Lung microvascular endothelial cell (primary cell): Measurements from ENCODE around the gene CD48. TPM values are rescaled to one million over a fixed set of nuclear protein-coding genes. Genes with fewer than 3 reads are reported as not detected.
A peak's percentile ranks its signal among the peaks of the same experiment; 100 is the strongest.

ENCODE experiments used
- DNase-seq, 2 donors: peaks; one replicate each; pipeline versions ENCODE4 v3.0.0 to v3.0.0-alpha.2; 2010; ENCODE audit warnings: low read depth in 2 of 2
- total RNA-seq: library from RNA; depleted of rRNA; stranded (reverse); fragments of >200 nt; gene quantifications from 2 replicates; pipeline ENCODE4 v1.2.1, GENCODE V29; 2014

The CD48 gene
- total RNA-seq, 1 donor from 2014 or later = not detected

DNA sequence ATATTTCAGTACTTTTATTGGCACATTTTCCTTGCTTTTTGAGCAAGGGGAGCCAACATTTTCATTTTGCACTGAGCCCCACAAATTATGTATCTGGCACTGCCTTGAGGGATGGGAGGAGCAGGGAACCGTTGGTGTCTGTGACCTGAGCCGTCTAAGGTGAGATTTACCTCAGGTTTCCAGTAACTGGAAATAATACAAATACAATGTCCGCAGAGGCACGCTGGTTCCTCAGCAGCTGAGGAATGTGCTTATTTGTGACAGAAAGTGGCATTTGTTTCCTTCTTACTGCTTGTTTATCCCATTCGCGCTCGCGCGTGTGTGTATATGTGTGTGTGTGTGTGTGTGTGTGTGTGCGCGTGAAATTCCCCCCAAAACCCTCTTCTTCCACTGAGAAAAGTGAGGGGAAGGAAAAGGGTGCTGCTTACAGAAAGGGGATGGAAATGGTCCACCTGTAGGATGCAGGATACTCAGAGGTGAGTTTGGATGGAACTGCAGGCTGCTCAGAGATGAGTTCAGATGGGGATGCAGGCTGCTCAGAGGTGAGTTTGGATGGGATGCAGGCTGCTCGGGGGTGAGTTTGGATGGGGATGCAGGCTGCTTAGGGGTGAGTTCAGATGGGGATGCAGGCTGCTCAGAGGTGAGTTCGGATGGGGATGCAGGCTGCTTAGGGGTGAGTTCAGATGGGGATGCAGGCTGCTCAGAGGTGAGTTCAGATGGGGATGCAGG is 34.6 kb downstream of the CD48 start:
- DNase-seq = no peak

DNA sequence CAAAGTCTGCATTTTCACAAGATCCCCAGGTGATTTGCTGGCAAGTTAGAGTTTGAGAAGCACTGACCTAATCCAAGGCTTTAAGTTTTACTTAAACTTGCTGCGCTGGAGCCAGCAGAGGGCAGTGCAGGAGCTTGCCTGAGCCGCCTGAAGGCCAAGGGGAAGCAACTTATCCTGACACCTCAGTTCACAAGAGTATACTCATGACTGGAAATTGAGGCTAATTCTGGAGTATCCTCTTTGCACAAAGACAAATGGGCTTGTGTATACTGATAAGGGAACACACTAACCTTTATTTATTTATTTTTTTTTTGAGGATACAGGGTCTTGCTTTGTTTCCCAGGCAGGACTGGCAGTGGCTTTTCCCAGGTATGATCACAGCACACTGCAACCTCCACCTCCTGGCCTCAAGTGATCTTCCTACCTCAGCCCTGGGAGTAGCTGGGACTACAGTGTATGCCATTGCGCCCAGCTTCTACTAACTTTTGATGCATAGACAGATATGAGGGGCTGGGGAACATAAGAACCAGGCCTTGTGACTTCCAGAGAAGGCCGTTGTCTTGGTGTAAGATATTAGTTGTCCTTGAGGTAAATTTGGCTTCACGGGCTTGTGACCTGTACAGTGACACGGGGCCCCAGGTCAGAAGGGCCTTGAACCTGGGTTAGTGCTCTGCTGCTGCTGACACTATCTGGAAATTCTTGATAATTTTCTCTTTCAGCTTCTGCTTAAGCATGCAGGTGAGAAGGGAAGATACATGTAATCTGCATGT is 35.8 kb downstream of the CD48 start:
- peak; percentile 69 to 73 for DNase-seq

DNA sequence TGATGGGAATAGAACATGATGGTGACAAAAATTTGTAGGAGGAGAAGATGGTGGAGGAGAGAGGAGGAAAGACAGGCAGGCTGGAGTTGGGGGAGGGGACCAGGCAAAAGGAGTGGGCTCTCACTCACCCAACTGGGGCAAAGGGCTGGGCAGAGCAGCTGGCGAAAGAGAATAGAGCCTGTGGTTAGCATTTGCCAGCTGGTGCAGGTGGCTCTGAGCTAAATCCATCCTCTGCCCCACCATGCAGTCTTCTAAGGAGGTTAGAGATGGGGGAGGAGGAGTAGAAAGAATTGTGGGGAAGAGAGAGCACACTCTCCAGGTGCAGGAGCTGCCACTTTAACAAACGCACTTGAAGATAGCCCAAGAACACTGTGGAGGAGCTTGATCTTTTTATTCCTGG is 37.2 kb downstream of the CD48 start:
- DNase-seq = no peak

DNA sequence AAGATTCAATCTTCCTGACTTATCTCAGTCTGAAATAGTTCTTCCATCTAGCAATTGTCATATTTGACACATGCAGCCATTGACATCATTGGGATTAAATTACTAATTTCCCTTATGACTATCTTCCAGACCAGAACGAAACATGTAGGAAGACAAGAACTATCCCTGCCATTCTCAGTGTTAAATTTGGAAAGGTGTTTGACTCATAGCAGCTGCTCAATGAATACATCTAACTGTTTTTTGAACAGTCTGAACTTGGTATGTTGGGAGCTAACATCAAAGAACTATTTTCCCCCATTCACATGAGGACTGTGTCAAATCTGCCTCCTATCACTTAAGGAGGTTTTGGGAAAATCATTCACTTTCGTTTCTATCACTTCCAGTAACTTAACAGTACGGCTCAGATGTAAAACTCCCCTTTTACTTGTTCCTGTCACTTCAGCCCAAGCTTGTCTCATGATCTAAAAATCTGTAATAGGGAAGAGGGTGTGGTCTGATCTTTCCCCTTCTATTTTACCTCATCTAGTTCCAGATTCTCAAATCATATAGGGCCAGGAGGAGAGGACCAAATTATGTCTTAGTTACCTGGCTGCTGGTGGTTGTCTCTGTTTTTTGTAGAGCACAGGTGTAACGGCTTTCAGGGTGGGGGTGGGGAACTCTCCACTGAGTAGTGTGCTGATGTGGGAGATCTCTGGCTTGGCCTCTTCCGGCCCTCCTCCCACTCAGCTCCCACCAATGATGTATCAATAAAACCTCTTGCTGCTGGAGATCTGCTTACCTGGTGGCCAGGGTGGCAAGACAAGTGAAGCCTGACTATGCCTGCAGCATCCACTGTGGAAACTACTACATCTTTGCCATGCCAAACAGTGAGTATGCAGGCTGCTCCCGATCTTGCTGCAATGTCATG is 38.6 kb downstream of the CD48 start:
- DNase-seq = no peak

DNA sequence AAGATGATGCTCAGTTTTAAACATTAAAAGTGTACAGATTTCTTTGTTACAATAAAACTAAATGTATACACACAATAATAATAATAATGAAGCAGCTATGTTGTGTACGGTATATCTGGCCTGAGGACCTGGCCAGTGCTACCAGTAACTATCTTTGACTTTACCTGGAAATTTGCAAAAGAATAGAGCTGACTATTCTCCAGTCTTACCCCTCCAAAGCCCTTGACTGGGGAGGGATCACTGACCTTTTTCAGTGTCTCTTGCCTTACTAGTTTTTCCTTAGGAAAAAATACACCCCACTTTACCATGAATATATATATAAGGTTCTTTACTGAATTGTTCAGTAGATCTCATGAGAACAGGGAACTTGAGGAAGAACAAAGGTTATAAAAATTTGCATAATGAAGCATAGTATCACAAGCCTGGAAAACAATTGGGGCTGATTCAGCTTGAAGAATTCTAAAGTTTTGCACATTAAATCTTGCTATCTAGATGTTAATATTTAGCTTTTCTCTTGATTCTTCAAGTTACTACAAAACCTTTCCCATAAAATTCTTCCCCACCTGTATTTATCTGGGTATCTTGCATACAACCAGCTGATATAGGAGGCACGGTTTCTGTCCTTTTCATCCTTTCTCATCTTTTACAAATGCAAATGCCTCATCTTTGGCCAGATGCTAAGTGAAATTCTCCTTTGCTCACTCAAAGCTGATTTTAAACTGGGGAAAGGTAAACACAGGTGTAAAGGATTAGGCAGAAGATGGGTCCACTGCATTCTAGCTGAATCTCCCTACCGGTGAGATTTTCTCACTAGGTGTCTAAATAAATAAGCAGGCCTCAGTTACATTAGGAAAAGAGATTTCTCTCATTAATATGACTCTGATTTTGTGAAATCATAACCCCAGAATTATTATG is 39.8 kb downstream of the CD48 start:
- DNase-seq = no peak

DNA sequence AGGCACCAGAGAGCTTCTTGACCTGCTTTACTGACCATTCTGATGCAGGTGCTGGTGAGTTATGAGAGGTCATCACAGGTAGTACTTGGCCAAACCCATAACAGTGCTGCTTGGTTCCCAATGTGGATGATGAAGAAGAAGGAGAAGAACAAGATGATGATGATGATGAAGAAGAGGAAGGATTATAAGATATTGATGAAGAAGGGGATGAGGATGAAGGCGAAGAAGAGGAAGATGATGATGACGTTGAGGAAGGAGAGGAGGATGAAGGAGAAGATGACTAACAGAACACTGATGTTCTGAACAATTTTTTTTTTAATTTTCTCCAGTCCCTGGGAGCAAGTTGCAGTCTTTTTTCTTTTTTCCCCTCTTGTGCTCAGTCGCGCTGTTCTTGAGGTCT is 40.9 kb downstream of the CD48 start:
- no peak for DNase-seq

DNA sequence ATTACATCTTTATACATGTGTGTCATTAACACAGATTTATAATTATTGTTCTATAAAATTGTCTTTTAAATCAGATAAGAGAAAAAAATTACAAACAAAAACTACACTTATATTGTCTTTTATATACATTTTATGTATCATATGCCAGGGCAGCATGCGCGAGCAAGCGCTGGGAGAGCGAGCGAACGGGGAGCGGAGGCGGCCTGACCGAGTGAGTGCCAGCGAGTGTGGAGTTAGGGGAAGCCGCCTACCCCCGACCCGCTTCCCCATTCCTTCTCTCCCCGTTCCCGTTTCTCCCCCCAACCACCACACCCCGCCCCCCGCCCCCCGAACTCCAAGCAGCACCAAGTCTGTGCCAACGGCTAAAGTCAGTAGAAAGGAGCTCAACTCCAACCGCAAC is 41.8 kb downstream of the CD48 start:
- no peak for DNase-seq

DNA sequence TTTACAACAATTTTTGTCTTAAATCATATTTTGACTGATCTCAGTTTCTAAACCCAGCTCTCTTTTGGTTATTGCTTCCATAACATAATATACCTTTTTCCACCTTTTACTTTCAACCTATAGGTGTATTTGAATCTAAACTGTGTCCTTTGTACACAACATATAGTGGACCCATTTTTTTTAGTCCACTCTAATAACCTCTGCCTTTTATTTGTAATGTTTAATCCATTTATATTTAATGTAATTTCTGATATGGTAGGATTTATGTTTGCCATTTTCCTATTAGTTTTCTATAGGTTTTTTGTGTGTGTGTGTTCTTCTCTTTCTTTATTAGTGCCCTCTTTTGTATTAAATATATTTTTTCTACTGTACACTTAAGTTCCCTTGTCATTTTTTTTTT is 42.3 kb downstream of the CD48 start:
- no peak for DNase-seq

DNA sequence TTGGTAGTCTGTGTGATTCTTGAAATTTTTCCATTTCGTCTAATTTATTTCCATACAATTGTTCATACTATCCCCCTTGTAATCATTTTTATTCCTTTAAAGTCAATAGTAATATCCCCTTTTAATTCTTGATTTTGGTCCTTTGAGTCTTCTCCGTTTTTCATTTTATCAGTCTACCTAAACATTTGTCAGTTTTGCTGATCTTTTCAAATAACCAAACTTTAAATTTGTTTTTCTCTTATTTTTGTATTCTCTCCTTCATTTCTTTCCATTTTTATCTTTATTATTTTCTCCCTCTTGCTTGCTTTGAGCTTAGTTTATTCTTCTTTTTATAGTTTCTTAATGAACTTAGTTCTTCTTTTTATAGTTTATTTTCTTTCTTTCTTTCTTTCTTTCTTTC is 43.7 kb downstream of the CD48 start:
- DNase-seq = no peak

DNA sequence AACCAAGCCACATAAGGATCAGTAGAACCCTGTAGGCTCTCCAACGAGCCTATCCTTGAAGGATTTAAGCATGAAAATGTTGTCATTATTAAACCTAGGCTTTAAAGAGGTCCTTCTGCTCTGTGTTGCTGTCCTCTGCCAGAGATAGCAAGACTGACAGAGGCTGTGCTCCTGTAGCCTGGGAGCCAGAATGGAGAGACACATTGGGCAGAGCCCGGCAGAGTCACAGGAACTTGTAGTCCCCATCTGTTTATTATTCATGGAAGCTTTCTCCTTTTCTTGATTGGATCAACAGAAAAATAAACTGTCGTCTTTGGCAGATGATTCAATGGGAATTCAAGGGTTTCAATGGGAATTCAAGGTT is 45.6 kb downstream of the CD48 start:
- no peak for DNase-seq

DNA sequence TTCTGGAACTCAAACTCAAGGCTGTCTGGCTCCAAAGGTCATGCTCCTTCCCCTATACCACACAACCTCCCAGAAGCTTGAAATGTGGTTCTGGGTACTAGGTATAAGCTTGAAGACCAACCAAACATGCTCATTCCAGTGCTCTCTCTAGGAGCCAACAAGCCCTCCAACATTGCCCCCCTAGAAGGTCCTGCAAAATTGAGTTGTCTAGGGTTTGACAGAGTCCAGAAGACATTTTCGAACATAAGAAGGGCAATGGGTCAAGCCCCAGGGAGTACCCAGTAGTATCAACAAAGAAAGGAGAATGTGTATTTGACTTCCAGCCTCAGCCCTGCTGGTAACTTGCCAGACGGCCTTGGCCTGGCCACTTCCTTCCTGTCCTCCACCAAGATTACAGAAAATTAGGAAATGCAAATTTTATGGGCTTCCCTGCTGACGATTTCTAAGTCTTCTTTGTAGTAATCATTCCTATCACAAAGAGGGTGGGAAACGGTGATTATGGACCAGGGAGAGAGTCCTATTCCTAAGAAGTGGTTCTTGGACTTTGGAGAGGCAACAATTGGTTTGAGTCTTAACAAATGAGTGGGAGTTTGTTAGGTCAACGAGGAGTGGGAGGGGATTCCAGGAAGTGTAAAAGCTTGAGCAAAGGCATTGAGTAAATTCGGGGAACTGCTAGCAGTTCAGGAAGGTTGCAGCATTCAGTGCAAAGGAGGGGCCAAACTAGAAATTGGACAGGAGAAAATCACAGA is 46.1 kb downstream of the CD48 start:
- DNase-seq = no peak

DNA sequence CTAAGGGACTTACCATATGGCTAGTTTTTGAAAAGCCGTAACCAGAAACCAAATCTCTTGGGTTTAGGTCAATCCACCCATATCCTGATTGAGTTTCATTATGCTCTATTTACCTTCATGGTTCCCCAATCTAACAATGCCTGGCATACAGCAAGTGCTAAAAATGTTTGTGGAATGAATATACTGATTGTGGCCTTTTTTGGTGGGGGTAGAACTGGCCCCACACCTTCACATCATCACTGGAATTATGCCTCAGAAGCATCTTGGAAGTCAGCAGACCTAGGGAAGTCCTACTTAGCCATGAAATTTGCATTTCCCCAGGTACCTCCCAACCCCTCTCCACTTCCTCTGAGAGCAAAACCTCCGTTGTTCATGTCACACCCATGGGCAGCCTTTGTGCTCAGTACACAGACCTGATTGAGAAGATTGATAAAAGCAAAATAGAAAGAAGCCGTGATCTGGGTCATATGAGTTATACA is 47.0 kb downstream of the CD48 start:
- no peak for DNase-seq

DNA sequence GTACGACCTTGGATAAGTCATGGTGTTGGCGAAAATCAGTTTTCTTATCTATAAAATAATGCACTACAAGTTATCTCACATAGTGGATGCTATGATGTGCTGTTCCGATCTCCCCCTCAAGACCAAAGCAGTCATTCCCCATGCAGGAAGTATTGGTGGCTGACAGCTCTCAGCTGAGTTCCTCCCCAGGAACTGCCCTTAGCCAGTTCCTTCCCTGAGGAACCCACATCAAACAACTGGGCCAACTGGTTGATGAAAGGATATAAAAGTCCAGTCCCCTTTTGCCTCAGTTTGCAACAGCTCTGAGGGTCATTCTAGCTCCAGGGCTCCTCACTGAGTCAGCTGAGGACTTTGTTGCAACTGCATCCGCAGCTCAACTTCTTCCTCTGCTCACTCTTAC is 48.7 kb downstream of the CD48 start:
- DNase-seq = no peak

DNA sequence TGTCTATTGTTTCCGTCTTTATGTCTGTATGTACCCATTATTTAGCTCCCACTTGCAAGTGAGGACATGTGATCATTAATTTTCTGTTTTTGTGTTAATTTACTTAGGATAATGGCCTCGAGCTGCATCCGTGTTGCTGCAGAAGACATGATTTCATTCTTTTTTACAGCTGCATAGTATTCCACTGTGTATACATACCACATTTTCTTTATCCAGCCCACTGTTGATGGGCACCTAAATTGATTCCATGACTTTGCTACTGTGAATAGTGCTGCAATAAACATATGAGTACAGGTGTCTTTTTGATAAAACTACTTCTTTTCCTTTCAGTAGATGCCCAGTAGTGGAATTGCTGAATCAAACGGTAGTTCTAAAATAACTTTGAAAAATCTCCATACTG is 52.1 kb downstream of the CD48 start:
- no peak for DNase-seq

DNA sequence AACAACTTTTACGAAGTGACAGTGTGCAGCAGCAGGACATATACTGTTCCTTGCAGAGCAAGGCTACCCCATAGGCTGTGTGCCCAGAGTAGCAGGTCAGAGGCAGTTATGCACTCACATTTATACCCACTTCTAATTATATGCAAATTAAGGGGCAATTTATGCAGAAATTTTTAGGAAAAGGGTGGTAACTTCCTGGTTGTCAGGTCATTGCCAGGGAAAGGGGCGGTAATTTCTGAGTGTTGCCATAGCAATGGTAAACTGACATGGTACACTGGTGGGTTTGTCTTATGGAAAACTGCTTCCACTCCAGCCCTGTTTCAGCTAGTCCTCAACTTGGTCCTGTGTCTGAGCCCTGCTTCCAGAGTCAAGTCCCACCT is 52.8 kb downstream of the CD48 start:
- no peak for DNase-seq

DNA sequence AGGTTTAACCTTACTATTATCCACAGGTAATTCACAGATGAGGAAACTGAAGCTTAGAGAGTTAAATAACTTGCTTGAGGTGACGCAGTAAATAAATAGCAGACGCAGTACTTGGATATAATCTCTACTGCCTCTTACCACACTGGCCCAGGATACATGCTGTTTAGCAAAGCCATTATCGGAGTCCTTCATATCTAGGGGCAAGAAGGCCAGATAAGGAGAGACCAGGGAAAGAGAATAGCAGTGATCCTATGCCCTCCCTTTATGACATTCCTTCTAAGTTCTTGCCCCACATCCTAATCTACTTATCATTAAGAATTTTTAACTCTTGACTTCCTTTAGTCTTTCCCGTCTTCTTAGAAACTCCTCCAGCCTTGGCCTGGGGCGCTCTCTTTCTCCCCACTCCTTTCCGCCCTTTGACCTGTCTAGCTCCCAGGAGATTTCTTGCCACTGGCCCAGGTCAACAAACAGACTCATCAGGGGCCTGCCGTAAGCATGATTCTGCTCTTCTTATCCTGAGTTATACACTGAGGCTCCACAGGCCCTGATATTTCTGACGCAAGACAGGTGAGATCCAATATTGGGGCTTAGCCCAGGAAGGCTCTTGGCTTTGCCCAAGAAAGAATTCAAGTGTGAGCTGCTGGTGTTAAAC is 53.3 kb downstream of the CD48 start:
- no peak for DNase-seq

DNA sequence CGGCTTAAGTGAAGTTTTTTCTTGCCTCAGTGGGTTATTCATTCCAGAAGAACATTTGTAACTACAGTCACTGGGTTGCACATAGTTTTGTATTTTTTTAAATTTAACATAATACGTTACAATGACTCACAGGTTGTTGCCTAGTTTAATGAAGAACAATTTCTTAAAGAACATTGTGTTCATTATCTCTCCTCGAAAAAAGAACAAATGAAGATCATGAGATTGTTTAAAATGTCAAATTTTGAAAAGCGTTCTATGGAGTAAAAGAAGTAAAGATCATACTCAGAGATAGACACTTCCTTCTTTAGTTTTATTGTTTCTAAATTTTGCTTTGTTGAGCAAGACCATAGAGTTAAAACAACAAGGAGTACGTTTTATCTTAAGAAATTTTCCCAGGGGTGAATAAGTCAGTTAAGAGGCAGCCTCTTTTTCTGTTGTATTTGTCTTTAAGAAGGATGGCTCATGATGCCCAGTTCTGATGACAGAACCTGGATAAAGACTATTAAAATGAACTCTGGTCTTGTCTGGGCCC is 54.3 kb downstream of the CD48 start:
- no peak for DNase-seq

DNA sequence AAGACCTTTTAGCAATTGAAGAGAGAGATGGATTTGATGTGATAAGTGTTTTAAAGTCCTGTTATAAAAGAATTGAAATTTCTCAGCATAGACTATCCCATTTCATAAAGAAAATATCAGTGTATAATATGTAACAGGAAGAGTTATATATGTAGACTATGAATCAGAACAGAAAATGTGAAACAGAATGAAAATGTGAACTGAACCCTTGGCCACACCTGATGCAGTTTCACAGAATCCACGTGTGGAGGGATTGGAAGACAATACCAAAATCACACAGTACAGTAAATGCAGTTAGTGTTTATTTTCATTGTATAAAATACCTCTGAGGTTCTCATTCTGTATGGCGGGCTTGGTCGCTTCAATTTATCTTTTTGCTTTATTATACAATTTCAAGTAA is 54.9 kb downstream of the CD48 start:
- no peak for DNase-seq

DNA sequence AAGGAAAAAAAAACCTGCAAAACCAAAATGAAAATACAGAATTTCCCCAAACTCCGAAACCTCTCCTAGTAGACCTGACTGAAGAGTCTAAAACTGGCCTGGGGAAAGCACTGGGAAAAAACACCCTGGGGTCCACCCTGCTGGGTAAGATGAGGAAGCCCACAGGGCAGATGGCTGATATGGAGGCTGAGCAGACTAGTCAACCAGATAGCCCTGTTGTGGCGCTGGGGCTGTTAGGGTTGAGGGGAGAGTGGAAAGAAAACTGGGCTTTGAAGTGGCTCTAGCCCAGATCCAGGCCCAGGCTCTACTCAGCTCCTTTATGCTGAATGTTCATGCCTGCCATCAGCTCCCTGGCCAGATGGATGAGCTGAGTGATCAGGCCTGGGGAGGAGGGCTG is 58.0 kb downstream of the CD48 start:
- no peak for DNase-seq
